Urinary bladder (tissue), 4 donors: ENCODE measurements around the gene EPB41L4A. TPM values are rescaled to one million over a fixed set of nuclear protein-coding genes. Genes with fewer than 3 reads are reported as not detected.

Experiments
- DNase-seq: peaks from one replicate; pipeline ENCODE4 v3.0.0-alpha.2; 2015; ENCODE audit errors: extremely low spot score
- H3K27ac ChIP-seq: one replicate; pipeline ENCODE4 v1.5.1; 2013; ENCODE audit warnings: low read depth, mild to moderate bottlenecking, moderate library complexity
- H3K36me3 ChIP-seq: one replicate; pipeline ENCODE4 v1.6.1; 2013; ENCODE audit warnings: mild to moderate bottlenecking, moderate library complexity; ENCODE audit not compliant: insufficient read depth
- H3K4me1 ChIP-seq: one replicate; pipeline ENCODE4 v1.6.1; 2013; ENCODE audit warnings: mild to moderate bottlenecking, moderate library complexity; ENCODE audit not compliant: insufficient read depth
- H3K4me3 ChIP-seq: one replicate; pipeline ENCODE4 v1.5.1; 2013; ENCODE audit warnings: low read depth, low read length
- WGBS: extraction: QIAGEN DNeasy Blood & Tissue Kit; methylation state at CpG from one replicate; pipeline ENCODE4 v1.1.7; 2013; 5-methylcytosine and 5-hydroxymethylcytosine counted together
- polyA plus RNA-seq: library from polyadenylated mRNA; stranded (reverse); fragments of 200-250 nt; gene quantifications from one replicate; pipeline ENCODE4 v1.2.3, GENCODE V29; 2013
- total RNA-seq: library from RNA; depleted of rRNA; stranded (reverse); fragments of >200 nt; gene quantifications from one replicate; pipeline ENCODE4 v1.2.3, GENCODE V29; 2014
- donor health status: healthy with polysubstance abuse.
- donor health status: healthy.

The EPB41L4A gene
- total and polyA plus RNA-seq, 2 donors = 5.0 to 49.4 TPM

DNA sequence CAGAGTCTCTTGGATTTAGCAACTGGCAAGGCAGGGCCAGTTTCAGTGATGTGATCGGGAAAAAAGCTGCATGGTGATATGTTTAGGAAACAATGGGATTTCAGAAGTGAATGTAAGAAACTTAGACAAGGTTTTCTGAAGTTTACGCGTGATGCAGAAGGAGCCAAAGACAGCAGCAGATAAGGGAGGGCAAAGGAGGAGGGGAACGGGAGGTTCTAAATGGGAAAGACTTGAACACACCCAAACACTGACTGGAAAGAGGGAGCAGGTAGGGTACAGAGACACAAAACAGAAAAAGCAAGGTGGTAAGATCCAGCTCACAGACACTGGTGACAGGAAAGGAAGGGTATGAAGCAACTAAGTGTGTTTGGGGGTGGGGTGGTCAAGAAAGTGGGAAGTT lies 115.4 kb downstream of the EPB41L4A start:
- no peak overlapping the region for H3K4me3 ChIP-seq

DNA sequence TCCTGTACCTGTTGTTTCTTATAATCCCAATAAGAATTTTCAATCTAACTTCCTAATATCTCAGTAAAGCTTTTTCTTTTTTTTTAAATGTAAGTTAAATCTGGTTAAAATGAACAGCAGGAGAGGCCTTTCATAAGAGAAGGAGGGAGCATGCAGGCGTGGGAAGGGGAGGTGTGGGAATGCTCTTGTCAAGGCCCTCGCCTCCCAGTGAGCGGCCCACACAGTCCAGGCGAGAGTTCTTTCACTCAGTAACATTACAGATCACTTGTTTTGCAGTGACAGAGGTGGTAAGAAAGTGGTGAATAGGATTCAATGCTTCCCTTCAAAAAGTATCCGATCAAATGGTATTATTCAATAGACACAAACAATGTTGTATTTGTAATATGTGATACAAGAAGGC lies 125.0 kb downstream of the EPB41L4A start:
- no peak for DNase-seq
- Histone ChIP-seq H3K27ac (no peak overlapping the region), H3K4me1 (no peaks in the 10 kb centered on the region), H3K4me3 (no peak overlapping the region), H3K36me3 (no peaks in the 10 kb centered on the region)
- 87% methylated on average over 5 of the region's 5 CpGs for WGBS

More for the DNA sequence above, 115.4 kb downstream of the EPB41L4A start:
- WGBS = 66% methylated on average over 4 of the region's 4 CpGs
- Histone ChIP-seq H3K36me3 (no peaks in the 10 kb centered on the region), H3K4me1 (no peaks in the 10 kb centered on the region), H3K27ac (no peak overlapping the region)
- no peak for DNase-seq

DNA sequence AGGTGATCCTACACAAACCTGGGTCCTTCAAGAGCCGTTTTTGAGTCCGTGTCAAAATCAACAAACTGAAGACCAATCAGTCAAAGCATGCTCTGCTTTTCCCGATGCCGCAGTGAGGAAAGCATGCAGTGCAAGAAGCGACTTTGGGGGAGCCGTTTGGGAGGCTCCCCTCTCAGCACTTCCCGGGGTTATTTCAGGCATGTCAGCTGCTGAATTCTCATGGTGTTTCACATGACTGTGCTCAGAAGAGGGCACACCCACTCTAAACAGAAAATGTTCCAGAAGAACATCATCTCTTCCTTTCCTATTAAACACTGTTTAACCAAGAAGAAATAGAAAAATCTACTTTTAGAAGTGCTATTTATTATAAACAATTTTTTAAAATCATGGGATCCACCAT lies 125.5 kb downstream of the EPB41L4A start:
- no peak overlapping the region for H3K4me3 ChIP-seq
- no peak for DNase-seq
- H3K4me1 ChIP-seq = no peaks in the 10 kb centered on the region
- WGBS = 77% methylated on average over 7 of the region's 7 CpGs
- no peaks in the 10 kb centered on the region for H3K36me3 ChIP-seq
- no peak overlapping the region for H3K27ac ChIP-seq

DNA sequence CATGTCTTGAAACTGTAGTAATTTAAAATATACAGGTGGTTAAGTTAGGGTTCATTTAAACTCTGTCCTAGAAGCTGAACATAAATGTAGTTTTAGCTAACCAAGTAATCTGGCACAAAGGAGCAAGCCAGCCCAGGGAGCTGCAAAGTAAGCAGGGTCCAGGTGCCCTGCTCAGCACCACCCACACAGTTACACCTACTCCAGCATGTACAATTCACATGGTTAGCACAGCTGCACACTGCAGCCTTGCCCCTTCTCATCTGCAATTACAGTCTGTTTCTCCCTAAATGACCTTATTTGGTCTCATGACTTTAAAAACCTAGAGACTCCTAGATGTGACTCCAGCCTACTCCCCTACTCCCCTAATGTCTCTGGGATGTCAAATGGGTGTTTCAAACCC lies 128.4 kb downstream of the EPB41L4A start:
- Histone ChIP-seq H3K4me1 (no peaks in the 10 kb centered on the region), H3K4me3 (no peak overlapping the region), H3K36me3 (no peaks in the 10 kb centered on the region), H3K27ac (no peak overlapping the region)
- DNase-seq = no peak

DNA sequence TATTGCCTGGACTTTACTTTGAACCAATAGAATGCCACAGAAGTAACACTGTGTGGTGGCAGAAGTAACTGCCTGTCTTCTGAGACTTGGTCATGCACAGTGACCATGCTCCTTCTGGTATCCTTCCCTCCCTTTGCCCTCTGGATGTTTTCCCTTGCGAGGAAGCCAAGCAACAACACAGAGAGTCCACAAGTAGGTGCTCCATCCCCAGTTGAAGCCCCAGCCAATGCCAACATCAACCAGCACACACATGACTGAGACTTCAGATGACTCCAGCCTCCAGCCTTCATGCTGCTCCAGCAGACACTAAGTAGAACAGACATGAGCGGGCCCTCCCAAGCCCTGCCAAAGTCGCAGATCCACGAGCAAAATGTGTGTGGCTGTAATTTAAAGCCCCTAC lies 129.6 kb downstream of the EPB41L4A start:
- DNase-seq = no peak
- WGBS = 88% methylated on average over 4 of the region's 4 CpGs
- no peaks in the 10 kb centered on the region for H3K36me3 ChIP-seq
- no peak overlapping the region for H3K4me3 ChIP-seq
- no peaks in the 10 kb centered on the region for H3K4me1 ChIP-seq
- no peak overlapping the region for H3K27ac ChIP-seq

DNA sequence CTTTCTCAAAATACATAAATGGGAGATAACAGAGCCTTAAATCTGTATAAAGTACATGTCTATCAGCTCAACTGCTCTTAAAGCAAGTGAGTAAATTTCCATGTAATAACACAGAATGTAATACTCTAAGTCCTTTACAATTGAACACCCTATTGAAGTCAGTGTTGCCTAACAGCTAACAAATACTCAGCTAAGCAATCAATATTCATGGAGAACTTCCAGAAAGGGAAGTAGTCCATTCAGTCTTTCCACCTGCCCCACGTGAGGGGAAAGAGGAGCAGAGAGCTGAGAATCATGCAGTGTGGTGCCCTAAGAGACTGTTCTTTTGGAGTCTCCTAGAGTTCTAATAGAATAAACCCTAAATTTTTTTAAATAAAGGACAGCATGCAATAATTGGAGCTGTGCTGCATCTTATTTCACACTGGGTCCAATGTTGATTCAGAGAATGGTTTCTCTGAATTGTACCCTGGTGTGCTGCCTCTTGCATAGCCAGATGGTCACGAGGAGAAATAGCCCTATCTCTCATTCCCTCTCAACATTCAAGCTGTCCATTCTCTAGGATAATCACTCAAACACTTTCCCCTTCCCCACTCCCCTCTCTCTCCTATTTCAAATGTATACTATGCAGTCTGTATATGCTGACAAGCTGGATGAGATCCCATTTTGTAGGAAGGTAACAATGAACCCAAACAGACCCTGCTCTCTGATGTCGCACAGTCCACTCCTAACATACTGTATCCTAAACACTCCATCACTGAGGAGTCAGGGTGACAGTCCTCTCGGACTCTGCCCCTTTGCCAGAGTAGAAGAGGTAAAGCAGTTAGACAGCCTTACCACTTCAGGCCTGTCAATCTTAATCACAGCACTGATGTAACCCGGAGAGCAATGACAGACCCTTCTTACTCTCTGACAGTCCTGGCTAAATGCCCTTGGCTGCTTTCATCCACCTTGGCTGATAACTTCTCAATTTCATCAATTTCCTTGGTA lies 134.8 kb downstream of the EPB41L4A start:
- H3K4me1 ChIP-seq = no peaks in the 10 kb centered on the region
- H3K36me3 ChIP-seq = no peaks in the 10 kb centered on the region
- no peak overlapping the region for H3K4me3 ChIP-seq
- H3K27ac ChIP-seq = no peak overlapping the region
- no peak for DNase-seq
- 82% methylated on average over 5 of the region's 5 CpGs for WGBS

DNA sequence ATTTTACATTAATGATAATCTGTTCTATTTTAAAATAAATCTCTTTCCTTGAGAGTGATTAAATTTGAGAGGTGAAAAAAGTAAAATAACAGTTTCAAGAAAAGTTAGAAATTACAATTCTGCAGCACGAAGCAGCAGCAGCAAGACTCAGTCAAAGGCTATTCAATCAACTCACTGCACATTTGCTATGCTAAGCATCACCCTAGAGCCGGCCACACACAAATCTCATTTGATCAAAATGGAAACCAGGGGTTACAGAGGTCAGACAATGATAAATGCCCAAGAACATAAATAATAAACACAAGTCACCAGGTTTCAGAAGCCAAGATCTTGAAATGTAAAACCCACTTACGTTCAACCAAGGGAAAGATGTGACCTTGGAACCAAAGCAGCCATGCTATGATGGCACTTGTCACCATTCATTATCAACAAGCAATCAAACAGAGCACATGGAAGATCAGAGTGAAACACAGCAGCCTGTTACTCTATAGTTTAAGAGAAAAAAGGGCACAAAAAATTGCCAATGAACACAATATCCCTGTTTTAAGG lies 136.0 kb downstream of the EPB41L4A start:
- Histone ChIP-seq H3K4me3 (no peak overlapping the region), H3K27ac (no peak overlapping the region), H3K4me1 (no peaks in the 10 kb centered on the region), H3K36me3 (no peaks in the 10 kb centered on the region)
- 78% methylated on average over 3 of the region's 3 CpGs for WGBS
- no peak for DNase-seq

DNA sequence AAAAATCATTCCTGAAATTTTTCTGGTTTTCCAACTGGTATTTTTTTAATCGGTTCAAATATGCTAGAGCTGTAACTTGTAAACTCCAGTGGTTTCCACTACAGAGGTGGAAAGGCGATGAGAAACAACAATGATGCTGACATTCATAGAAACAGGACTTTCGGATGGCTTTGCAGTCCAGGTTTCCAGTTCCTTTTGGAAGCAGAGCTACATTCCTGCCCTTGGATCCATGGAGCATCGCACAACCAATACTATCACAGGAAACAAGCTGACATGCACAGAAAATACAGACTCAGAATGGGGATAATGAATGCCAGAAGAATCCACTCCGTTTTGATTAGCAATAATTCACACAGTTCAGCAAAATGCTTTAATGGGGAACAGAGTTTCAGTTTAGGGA lies 140.0 kb downstream of the EPB41L4A start:
- no peaks in the 10 kb centered on the region for H3K4me1 ChIP-seq
- WGBS = 85% methylated on average over 5 of the region's 5 CpGs
- H3K36me3 ChIP-seq = no peaks in the 10 kb centered on the region

DNA sequence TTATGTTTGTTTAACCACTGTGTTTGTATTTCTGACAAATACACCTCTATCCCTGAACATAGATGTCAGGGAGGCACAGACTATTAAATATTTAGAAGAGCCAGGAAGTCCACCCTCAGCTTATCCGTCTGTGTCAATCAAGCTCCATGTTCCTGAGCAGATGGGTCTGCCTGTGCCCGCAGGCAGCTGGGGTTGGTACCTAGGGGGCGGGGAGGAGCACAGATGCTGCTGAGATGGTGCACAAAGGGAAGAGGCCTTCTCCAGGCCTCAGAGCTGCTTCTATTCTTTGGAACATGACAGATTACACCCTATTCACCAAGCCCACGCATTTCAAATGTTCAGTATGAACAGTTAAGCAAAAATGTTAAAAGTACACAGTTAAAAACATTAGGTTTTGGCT lies 142.1 kb downstream of the EPB41L4A start:
- no peak for DNase-seq
- no peak overlapping the region for H3K4me3 ChIP-seq
- H3K27ac ChIP-seq = no peak overlapping the region
- WGBS = 82% methylated on average over 4 of the region's 4 CpGs
- no peaks in the 10 kb centered on the region for H3K36me3 ChIP-seq
- H3K4me1 ChIP-seq = no peaks in the 10 kb centered on the region

More for the DNA sequence above, 140.0 kb downstream of the EPB41L4A start:
- DNase-seq = no peak
- Histone ChIP-seq H3K27ac (no peak overlapping the region), H3K4me3 (no peak overlapping the region)

DNA sequence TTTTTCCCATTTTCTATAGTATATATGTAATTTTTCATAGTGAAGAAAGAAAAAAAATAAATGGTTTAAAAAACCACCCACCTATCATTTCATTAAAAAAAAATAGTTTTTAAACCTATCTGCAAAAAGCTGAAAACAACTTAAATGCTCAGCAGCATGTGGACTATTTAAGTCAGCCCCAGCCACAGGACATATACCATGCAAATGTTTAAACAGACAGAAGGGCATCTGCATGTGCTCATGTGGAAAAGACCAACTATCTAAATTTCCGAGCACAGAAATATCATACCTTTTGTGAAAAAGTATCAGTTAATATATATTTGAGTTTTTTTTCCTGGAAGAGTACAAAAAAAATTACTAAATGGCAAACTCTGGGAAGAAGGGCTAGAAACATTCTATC lies 143.4 kb downstream of the EPB41L4A start:
- no peak for DNase-seq
- H3K36me3 ChIP-seq = no peaks in the 10 kb centered on the region
- no peaks in the 10 kb centered on the region for H3K4me1 ChIP-seq
- 87% methylated on average over 1 of the region's 1 CpG for WGBS
- no peak overlapping the region for H3K27ac ChIP-seq
- H3K4me3 ChIP-seq = no peak overlapping the region

DNA sequence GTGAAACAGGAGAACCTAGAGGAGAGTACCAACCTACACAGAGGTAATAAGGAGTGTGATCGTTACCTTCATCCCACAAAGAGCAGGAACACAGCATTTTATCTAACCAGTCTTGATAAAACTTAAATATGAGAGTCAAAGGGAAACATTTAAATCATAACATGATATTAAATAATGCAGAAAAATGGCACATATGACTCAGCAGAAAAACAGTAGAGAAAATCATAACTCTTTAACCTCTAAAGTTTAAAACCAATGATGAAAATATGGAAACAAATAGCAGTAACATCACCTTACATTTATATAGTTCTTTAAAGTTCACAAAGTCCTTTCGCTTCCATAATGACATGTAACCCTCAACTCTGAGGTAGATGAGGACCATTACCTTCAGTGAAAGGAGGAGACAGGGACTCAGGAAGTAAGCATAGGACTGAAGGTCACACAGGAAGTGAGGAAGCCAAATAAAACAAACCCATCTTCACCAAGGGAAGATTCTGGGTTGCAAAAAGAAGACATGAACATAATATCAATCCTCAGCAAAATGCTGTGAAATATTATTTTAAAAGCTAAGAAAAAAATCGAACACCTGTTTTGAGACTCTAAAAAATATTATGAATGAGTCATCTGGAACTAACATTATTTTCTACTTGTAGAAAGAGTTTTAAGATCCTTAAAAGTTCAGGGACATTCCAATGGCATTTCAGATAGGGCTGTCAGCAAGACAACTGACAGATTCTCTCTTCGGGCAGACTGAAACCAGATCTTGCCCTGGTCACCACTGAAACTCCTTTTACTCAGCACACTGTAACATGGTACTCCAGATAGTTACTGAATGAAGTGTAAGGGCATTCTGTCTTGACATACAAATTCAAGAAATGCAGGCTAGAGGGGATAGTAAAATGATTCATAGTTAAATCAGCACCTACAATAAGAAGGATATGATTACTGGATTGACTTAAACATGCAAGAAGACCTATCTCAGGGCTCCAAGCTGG lies 148.5 kb downstream of the EPB41L4A start:
- 82% methylated on average over 4 of the region's 4 CpGs for WGBS

DNA sequence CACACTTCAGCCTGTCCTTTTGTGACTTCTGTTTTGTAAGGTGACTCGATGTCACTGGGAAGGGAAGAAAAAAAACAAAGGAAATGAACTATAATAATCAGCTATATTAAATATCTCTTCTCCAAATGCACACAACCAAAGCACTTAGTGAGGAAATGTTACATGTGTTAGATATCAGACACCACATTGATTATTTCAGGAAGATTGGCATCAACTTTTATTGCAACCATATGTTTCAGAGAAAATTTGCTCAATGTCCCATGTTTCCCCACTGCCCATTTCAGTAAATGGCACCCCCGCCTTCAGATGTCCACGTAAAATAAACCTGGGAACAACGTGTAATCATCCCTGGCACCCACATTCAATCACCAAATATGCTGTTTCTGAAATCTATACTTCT lies 151.8 kb downstream of the EPB41L4A start:
- Histone ChIP-seq H3K27ac (no peak overlapping the region), H3K4me3 (no peak overlapping the region), H3K4me1 (no peaks in the 10 kb centered on the region), H3K36me3 (no peaks in the 10 kb centered on the region)
- 83% methylated on average over 4 of the region's 4 CpGs for WGBS
- DNase-seq = no peak

More for the DNA sequence above, 148.5 kb downstream of the EPB41L4A start:
- H3K36me3 ChIP-seq = no peaks in the 10 kb centered on the region
- H3K4me1 ChIP-seq = no peaks in the 10 kb centered on the region
- no peak overlapping the region for H3K27ac ChIP-seq
- H3K4me3 ChIP-seq = no peak overlapping the region
- no peak for DNase-seq

DNA sequence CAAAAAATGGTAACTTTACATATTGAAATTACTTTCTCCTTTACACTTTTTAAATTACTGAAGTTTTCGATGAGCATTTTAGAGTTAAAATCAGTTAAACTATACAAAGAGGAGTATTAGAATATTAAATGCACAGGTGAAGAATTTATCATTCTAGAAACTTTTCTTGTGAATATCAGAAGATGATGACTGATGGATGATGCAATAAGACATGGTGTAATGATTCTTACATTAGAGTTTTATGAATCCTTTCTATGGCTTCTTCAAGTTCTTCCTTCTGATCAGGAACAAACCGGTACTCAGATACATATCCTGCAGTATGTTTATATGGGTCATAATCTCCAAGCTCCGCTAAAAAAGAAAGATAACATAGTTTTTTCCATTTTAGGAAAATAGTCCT lies 154.4 kb downstream of the EPB41L4A start:
- H3K36me3 ChIP-seq = no peaks in the 10 kb centered on the region
- H3K4me1 ChIP-seq = no peaks in the 10 kb centered on the region
- DNase-seq = no peak
- WGBS = 73% methylated on average over 3 of the region's 3 CpGs
- no peak overlapping the region for H3K4me3 ChIP-seq
- H3K27ac ChIP-seq = no peak overlapping the region
